ENCODE results near the gene HOXC10. TPM values are rescaled to one million over a fixed set of nuclear protein-coding genes. Genes with fewer than 3 reads are reported as not detected.

HOXC10 gene
- total RNA-seq, 1 donor from 2014 or later: not detected

DNA sequence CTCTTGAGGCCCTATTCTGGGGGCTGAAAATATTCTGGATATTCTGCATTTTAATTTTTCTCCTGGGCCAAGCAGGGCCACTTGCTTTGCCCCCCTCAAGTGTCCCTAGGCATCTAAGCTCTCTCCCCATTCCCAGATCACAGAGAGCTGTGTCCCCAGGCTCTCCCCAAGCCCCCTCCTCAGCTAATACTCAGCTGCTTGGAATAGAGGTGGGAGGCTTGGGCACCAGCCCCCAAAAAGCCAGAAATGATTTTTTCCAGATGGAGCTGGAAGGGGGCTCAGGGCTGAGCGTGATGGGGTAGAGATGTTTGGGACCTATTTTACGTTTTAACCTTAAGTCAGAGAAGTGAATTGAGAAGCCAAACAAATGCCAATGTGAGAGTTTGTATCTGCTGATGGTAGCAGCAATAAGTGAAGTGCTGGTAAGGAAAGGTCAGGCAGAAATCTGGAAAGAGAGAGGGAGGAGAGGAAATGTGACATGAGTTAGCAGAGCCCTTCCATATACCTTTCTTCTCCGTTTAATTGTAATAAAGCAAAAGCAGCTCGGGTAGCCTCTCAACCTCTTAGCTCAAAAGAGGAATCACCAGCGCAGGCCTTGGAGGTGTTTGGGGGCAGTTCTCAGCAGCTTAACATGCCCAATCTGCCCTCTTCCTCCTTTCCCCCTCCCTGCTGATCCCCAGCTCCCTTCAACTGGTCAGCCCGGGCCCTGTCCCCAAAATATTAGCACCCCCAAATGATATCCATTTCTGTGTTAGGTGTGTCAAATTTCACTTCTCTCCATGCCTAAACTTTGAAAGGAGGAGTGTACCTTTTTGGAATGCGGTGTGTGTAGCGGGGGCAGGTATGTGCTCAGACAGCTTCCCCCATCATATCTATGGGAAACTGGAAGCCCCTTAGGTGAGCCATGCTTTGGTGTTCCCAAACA is 38.3 kb downstream of the HOXC10 start:
- H3K36me3 ChIP-seq: no peaks in the 10 kb centered on the region
- no peak for DNase-seq
- no peak for ATAC-seq
- H3K9me3 ChIP-seq: no peaks in the 10 kb centered on the region
- no peak overlapping the region for H3K27ac ChIP-seq
- H3K27me3 ChIP-seq (ENCODE audit: low read depth): peaks cover 100% of the 10 kb centered on the region
- H3K4me1 ChIP-seq: peaks cover 5% of the 10 kb centered on the region
- TF ChIP-seq, protein P1, sequence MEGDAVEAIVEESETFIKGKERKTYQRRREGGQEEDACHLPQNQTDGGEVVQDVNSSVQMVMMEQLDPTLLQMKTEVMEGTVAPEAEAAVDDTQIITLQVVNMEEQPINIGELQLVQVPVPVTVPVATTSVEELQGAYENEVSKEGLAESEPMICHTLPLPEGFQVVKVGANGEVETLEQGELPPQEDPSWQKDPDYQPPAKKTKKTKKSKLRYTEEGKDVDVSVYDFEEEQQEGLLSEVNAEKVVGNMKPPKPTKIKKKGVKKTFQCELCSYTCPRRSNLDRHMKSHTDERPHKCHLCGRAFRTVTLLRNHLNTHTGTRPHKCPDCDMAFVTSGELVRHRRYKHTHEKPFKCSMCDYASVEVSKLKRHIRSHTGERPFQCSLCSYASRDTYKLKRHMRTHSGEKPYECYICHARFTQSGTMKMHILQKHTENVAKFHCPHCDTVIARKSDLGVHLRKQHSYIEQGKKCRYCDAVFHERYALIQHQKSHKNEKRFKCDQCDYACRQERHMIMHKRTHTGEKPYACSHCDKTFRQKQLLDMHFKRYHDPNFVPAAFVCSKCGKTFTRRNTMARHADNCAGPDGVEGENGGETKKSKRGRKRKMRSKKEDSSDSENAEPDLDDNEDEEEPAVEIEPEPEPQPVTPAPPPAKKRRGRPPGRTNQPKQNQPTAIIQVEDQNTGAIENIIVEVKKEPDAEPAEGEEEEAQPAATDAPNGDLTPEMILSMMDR (IDR thresholded peaks at IDR 0.05): no peak
- no peak overlapping the region for H3K4me3 ChIP-seq
- intact Hi-C loops (cut with DNase I): no loop called here

DNA sequence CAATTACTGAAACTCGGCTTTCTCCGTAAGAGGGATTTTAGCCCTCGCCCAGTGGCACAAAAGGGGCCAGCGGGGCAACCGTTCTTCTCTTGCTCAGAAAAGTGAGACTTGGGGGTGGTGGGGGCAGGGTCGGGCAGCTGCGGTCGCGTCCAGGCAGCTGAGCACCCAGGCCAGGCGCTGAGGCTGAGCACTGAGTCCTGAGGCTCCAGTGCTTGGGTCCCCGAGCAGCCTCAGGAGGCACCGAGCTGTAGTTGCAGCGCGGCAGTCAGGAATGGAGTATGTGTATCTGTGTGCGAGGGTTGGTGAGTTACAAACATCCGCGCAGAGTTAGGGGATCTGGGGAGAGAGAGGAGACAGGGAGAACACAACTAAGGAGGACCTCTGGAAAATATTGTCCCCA is 39.2 kb downstream of the HOXC10 start:
- Histone ChIP-seq H3K27me3 (ENCODE audit: low read depth) (peaks cover 100% of the 10 kb centered on the region), H3K4me1 (no peaks in the 10 kb centered on the region)
- no peak for ATAC-seq

DNA sequence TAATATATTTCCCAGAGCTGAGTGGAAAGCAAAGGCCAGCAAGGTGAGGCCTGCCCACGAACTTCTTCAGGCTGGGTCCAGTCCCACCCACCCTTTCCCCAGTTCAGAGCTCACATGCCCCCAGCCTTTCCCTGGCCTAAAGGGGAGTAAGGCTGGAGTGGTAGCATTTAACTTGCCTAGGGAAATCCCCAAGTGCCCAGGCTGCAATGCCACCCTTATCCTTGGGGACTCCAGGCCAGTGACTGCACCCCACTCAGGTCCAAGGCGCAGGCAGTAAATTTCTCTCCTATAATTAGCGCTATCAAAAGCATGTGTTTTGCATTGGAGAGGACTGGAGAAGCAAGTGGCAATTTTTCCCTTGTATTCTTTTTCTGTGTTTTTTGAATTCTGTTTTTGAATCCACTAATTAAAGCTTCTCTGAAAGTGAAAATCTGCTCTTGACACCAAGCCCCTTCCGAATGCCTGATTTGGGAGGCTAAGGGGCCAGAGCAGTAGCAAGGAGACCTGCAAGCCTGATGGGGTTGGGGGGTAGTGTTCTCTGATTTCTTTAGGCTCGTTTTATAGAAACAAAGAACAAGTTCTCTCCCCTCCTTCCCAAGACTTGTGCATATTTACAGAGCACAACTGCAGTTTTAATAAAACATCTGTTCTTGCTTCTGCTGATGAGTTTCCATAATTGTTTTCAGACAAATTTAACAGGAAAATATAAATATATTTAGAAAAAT is 39.8 kb downstream of the HOXC10 start:
- Histone ChIP-seq H3K4me3 (no peak overlapping the region), H3K36me3 (no peaks in the 10 kb centered on the region), H3K4me1 (no peaks in the 10 kb centered on the region), H3K27ac (no peak overlapping the region), H3K27me3 (ENCODE audit: low read depth) (peaks cover 100% of the 10 kb centered on the region), H3K9me3 (no peaks in the 10 kb centered on the region)
- ATAC-seq: no peak
- no peak for DNase-seq
- intact Hi-C loops (cut with DNase I): no loop called here
- TF ChIP-seq, protein P1 (IDR thresholded peaks at IDR 0.05): no peak

More for the DNA sequence above, 39.2 kb downstream of the HOXC10 start:
- Histone ChIP-seq H3K4me3 (no peak overlapping the region), H3K9me3 (no peaks in the 10 kb centered on the region), H3K27ac (no peak overlapping the region), H3K36me3 (no peaks in the 10 kb centered on the region)
- TF ChIP-seq, protein P1 (IDR thresholded peaks at IDR 0.05): no peak
- intact Hi-C loops (cut with DNase I): no loop called here
- no peak for DNase-seq

DNA sequence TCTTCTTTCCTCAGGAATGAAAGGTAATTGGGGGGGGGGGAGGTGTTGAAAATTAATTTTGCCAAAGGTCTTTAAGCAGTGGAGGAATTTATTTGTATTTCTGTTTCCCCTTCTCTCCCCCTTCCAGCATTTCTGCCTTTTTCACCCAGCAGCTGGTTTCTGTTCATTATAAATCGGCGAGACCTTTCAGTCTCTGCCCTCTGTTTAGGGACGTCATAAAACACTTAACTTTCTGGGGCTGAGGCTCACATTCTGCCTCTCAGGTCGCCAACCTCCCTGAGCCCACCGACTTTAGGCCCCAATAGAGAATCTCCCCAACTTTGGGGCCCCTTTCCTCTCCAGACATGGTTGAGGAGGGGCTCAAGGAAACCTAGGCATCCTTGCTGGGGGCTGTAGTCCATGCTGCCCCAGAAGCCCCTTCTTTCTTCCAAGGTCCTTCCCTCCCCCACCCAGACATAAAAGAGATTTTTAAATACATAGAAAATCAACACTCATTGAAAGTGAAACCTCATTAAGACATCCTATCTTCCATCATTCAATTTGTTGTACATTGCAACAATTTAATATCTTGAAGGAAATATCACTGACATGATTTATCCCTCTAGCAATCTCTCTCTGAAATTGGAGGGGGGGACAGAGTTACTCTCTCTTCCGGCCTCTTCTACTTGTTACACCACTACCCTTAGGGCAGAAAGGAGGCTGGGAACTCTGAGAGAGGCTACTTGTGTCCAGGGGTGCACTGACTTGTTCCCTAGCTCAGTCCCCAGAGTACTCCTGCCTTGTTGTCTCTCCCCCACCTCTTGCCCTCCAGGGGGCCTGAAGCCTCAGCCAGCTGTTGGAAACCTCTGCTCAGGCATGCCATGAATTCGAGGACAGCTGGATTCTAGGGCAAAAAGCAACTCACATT is 40.8 kb downstream of the HOXC10 start:
- Histone ChIP-seq H3K4me1 (peaks cover 1% of the 10 kb centered on the region), H3K27ac (no peak overlapping the region), H3K9me3 (no peaks in the 10 kb centered on the region), H3K36me3 (no peaks in the 10 kb centered on the region), H3K27me3 (ENCODE audit: low read depth) (peaks cover 100% of the 10 kb centered on the region), H3K4me3 (no peak overlapping the region)
- DNase-seq (no peak), ATAC-seq (no peak)
- TF ChIP-seq, protein P1 (IDR thresholded peaks at IDR 0.05): no peak
- intact Hi-C loops (cut with DNase I): no loop called here
